ENCODE data around the gene ANKH.

Gene ANKH

GRCh38 chr5:14671414-14671813 lies 200.2 kb downstream of the ANKH start:
- Histone ChIP-seq H3K27ac (ENCODE audit: low read length) (no peak overlapping the region), H3K9ac (ENCODE audit: low read length) (no peak overlapping the region), H3K4me1 (ENCODE audit: control insufficient read depth, low read depth, low read length) (peaks cover 19% of the 10 kb centered on the region), H3K27me3 (ENCODE audit: control insufficient read depth, insufficient read depth, low read length) (no peaks in the 10 kb centered on the region), H3K4me3 (ENCODE audit: low read length) (no peak overlapping the region), H3K9me3 (ENCODE audit: control insufficient read depth, low read depth, low read length) (no peaks in the 10 kb centered on the region), H3K36me3 (ENCODE audit: control insufficient read depth, low read depth, low read length) (no peaks in the 10 kb centered on the region)

- Histone ChIP-seq H3K27me3 (ENCODE audit: control insufficient read depth, insufficient read depth, low read length) (peaks cover 14% of the 10 kb centered on the region), H3K9ac (ENCODE audit: low read length) (no peak overlapping the region), H3K27ac (ENCODE audit: low read length) (no peak overlapping the region), H3K4me1 (ENCODE audit: control insufficient read depth, low read depth, low read length) (peaks cover 26% of the 10 kb centered on the region), H3K4me3 (ENCODE audit: low read length) (no peak overlapping the region), H3K36me3 (ENCODE audit: control insufficient read depth, low read depth, low read length) (no peaks in the 10 kb centered on the region), H3K9me3 (ENCODE audit: control insufficient read depth, low read depth, low read length) (no peaks in the 10 kb centered on the region)
Observed at GRCh38 chr5:14669975-14670374, 201.6 kb downstream of the ANKH start.

GRCh38 chr5:14669415-14669814 lies 202.2 kb downstream of the ANKH start:
- Histone ChIP-seq H3K9ac (ENCODE audit: low read length) (no peak overlapping the region), H3K27me3 (ENCODE audit: control insufficient read depth, insufficient read depth, low read length) (peaks cover 15% of the 10 kb centered on the region), H3K4me3 (ENCODE audit: low read length) (no peak overlapping the region), H3K4me1 (ENCODE audit: control insufficient read depth, low read depth, low read length) (peaks cover 26% of the 10 kb centered on the region), H3K36me3 (ENCODE audit: control insufficient read depth, low read depth, low read length) (no peaks in the 10 kb centered on the region), H3K27ac (ENCODE audit: low read length) (no peak overlapping the region), H3K9me3 (ENCODE audit: control insufficient read depth, low read depth, low read length) (no peaks in the 10 kb centered on the region)

GRCh38 chr5:14668181-14668591 lies 203.4 kb downstream of the ANKH start:
- H3K9ac ChIP-seq (ENCODE audit: low read length) = no peak overlapping the region
- no peak overlapping the region for H3K4me3 ChIP-seq (ENCODE audit: low read length)
- H3K36me3 ChIP-seq (ENCODE audit: control insufficient read depth, low read depth, low read length) = no peaks in the 10 kb centered on the region
- H3K4me1 ChIP-seq (ENCODE audit: control insufficient read depth, low read depth, low read length) = peaks cover 17% of the 10 kb centered on the region
- H3K27ac ChIP-seq (ENCODE audit: low read length) = no peak overlapping the region
- H3K27me3 ChIP-seq (ENCODE audit: control insufficient read depth, insufficient read depth, low read length) = peaks cover 23% of the 10 kb centered on the region
- no peaks in the 10 kb centered on the region for H3K9me3 ChIP-seq (ENCODE audit: control insufficient read depth, low read depth, low read length)

GRCh38 chr5:14667770-14668169 lies 203.8 kb downstream of the ANKH start:
- Histone ChIP-seq H3K36me3 (ENCODE audit: control insufficient read depth, low read depth, low read length) (no peaks in the 10 kb centered on the region), H3K9ac (ENCODE audit: low read length) (no peak overlapping the region)

GRCh38 chr5:14667290-14667689 lies 204.3 kb downstream of the ANKH start:
- H3K4me1 ChIP-seq (ENCODE audit: control insufficient read depth, low read depth, low read length) = peaks cover 8% of the 10 kb centered on the region
- H3K27me3 ChIP-seq (ENCODE audit: control insufficient read depth, insufficient read depth, low read length) = peaks cover 32% of the 10 kb centered on the region
- H3K9me3 ChIP-seq (ENCODE audit: control insufficient read depth, low read depth, low read length) = no peaks in the 10 kb centered on the region
- H3K4me3 ChIP-seq (ENCODE audit: low read length) = no peak overlapping the region
- no peak overlapping the region for H3K27ac ChIP-seq (ENCODE audit: low read length)
- H3K9ac ChIP-seq (ENCODE audit: low read length) = no peak overlapping the region
- no peaks in the 10 kb centered on the region for H3K36me3 ChIP-seq (ENCODE audit: control insufficient read depth, low read depth, low read length)

More at GRCh38 chr5:14667770-14668169, 203.8 kb downstream of the ANKH start:
- no peak overlapping the region for H3K4me3 ChIP-seq (ENCODE audit: low read length)
- H3K4me1 ChIP-seq (ENCODE audit: control insufficient read depth, low read depth, low read length) = peaks cover 13% of the 10 kb centered on the region
- no peaks in the 10 kb centered on the region for H3K9me3 ChIP-seq (ENCODE audit: control insufficient read depth, low read depth, low read length)
- H3K27me3 ChIP-seq (ENCODE audit: control insufficient read depth, insufficient read depth, low read length) = peaks cover 27% of the 10 kb centered on the region
- no peak overlapping the region for H3K27ac ChIP-seq (ENCODE audit: low read length)

- no peak overlapping the region for H3K4me3 ChIP-seq (ENCODE audit: low read length)
- no peaks in the 10 kb centered on the region for H3K9me3 ChIP-seq (ENCODE audit: control insufficient read depth, low read depth, low read length)
- H3K27me3 ChIP-seq (ENCODE audit: control insufficient read depth, insufficient read depth, low read length) = peaks cover 33% of the 10 kb centered on the region
- no peak overlapping the region for H3K9ac ChIP-seq (ENCODE audit: low read length)
- no peak overlapping the region for H3K27ac ChIP-seq (ENCODE audit: low read length)
- peaks cover 7% of the 10 kb centered on the region for H3K4me1 ChIP-seq (ENCODE audit: control insufficient read depth, low read depth, low read length)
- H3K36me3 ChIP-seq (ENCODE audit: control insufficient read depth, low read depth, low read length) = no peaks in the 10 kb centered on the region
Observed at GRCh38 chr5:14666357-14666756, 205.2 kb downstream of the ANKH start.

- Histone ChIP-seq H3K4me3 (ENCODE audit: low read length) (peak overlapping the region; percentile 82), H3K27me3 (ENCODE audit: control insufficient read depth, insufficient read depth, low read length) (peaks cover 33% of the 10 kb centered on the region), H3K36me3 (ENCODE audit: control insufficient read depth, low read depth, low read length) (no peaks in the 10 kb centered on the region), H3K27ac (ENCODE audit: low read length) (no peak overlapping the region), H3K9ac (ENCODE audit: low read length) (no peak overlapping the region), H3K9me3 (ENCODE audit: control insufficient read depth, low read depth, low read length) (no peaks in the 10 kb centered on the region), H3K4me1 (ENCODE audit: control insufficient read depth, low read depth, low read length) (peaks cover 7% of the 10 kb centered on the region)
Observed at GRCh38 chr5:14665949-14666348, 205.6 kb downstream of the ANKH start.

GRCh38 chr5:14665101-14665822 lies 206.3 kb downstream of the ANKH start:
- Histone ChIP-seq H3K27ac (ENCODE audit: low read length) (no peak overlapping the region), H3K9ac (ENCODE audit: low read length) (peak overlapping the region; percentile 59), H3K4me1 (ENCODE audit: control insufficient read depth, low read depth, low read length) (peaks cover 7% of the 10 kb centered on the region)

GRCh38 chr5:14664270-14665100 lies 207.1 kb downstream of the ANKH start, which contains the start of gene OTULIN:
Gene OTULIN (plus strand): TSS chr5:14664718. CDS start chr5:14664826, 108 bp downstream.
- H3K9me3 ChIP-seq (ENCODE audit: control insufficient read depth, low read depth, low read length) = no peaks in the 10 kb centered on the region
- H3K27me3 ChIP-seq (ENCODE audit: control insufficient read depth, insufficient read depth, low read length) = peaks cover 33% of the 10 kb centered on the region
- no peak within 1 kb of the TSS for H3K27ac ChIP-seq (ENCODE audit: low read length)
- H3K36me3 ChIP-seq (ENCODE audit: control insufficient read depth, low read depth, low read length) = no peaks in the 10 kb centered on the region
- peak within 1 kb of the TSS; percentile 82 for H3K4me3 ChIP-seq (ENCODE audit: low read length)
- H3K9ac ChIP-seq (ENCODE audit: low read length) = peak within 1 kb of the TSS; percentile 59
- H3K4me1 ChIP-seq (ENCODE audit: control insufficient read depth, low read depth, low read length) = peaks cover 7% of the 10 kb centered on the region

More at GRCh38 chr5:14665101-14665822, 206.3 kb downstream of the ANKH start:
- H3K9me3 ChIP-seq (ENCODE audit: control insufficient read depth, low read depth, low read length) = no peaks in the 10 kb centered on the region
- no peaks in the 10 kb centered on the region for H3K36me3 ChIP-seq (ENCODE audit: control insufficient read depth, low read depth, low read length)
- peaks cover 33% of the 10 kb centered on the region for H3K27me3 ChIP-seq (ENCODE audit: control insufficient read depth, insufficient read depth, low read length)
- H3K4me3 ChIP-seq (ENCODE audit: low read length) = peak overlapping the region; percentile 82

- Histone ChIP-seq H3K36me3 (ENCODE audit: control insufficient read depth, low read depth, low read length) (no peaks in the 10 kb centered on the region), H3K4me3 (ENCODE audit: low read length) (peak overlapping the region; percentile 82), H3K9me3 (ENCODE audit: control insufficient read depth, low read depth, low read length) (no peaks in the 10 kb centered on the region), H3K4me1 (ENCODE audit: control insufficient read depth, low read depth, low read length) (peaks cover 7% of the 10 kb centered on the region), H3K27ac (ENCODE audit: low read length) (no peak overlapping the region), H3K27me3 (ENCODE audit: control insufficient read depth, insufficient read depth, low read length) (peaks cover 33% of the 10 kb centered on the region), H3K9ac (ENCODE audit: low read length) (peak overlapping the region; percentile 42)
Observed at GRCh38 chr5:14663734-14664269, 207.8 kb downstream of the ANKH start.
